HG02852 (cell line): ENCODE measurements around the gene CD93.

Experiments used
- ATAC-seq: cut with Tn5 transposase; IDR thresholded peaks from one replicate; pipeline ENCODE4 v1.9.1; 2021; ENCODE audit warnings: mild to moderate bottlenecking, moderate library complexity; ENCODE audit not compliant: unreplicated experiment

CD93 gene

DNA sequence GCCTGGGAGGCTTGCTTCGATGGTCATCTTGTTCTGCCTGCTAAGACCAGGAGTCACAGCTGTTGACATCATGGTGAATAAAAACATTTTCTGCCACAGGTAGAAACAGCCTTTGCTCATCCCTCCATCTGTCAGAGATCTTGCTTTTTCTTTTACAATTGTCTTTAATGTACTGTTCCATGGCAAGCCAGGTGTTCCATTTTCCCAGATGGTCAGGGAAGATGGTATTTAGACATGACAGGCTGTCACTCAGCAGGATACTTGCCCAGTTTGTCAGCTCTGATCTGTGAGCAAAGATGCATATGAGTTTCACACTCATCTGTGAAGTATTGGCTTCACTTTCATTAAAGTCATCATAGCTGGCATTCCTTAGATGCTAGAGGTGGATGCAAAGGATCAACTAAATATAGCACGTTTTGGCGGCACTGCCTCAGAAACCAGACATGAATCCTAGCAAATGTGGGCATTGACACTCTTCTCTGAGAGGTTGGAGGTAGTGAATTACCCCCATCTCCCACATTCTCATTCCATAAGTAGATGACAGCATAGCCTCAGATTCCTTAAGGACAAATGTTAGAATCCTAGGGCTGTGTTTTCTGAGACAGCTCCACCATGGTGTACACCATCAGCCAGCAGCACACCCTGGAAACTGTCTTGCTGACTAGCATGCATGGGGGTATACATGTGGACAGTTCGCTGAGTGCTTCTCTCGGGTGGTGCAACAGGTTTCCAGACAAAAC lies 46.8 kb downstream of the CD93 start:
- ATAC-seq, result no peak

DNA sequence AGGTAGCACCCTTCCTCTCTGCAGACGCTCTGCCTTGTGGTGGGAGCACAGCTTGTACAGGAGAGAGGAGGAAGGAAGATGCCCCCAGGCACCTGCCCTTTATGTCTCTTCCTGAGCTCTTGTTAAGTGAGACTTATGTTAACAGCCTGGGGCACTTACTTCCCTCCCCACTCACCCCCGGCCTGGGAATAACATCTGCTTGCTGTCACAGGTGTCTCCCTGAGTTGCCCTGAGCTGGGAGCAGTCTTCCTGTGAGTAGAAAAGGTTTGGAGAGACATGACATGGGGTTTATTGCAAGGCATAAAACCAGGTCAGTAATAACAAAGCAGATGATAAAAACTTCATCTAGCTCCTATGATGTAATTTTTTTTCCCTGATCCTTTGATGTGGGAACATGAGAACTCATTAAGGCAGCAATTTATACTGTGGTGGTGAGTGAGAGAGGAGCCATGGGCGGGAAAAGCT lies 49.1 kb downstream of the CD93 start:
- no peak for ATAC-seq

DNA sequence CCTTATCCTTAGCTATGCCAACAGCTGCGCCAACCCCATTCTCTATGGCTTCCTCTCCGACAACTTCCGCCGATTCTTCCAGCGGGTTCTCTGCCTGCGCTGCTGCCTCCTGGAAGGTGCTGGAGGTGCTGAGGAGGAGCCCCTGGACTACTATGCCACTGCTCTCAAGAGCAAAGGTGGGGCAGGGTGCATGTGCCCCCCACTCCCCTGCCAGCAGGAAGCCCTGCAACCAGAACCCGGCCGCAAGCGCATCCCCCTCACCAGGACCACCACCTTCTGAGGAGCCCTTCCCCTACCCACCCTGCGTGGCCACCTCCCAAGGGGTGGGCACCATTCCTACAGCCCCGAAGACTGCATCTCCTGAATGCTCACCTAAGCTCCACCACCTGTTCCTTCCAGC lies 49.8 kb downstream of the CD93 start:
- ATAC-seq, result no peak

DNA sequence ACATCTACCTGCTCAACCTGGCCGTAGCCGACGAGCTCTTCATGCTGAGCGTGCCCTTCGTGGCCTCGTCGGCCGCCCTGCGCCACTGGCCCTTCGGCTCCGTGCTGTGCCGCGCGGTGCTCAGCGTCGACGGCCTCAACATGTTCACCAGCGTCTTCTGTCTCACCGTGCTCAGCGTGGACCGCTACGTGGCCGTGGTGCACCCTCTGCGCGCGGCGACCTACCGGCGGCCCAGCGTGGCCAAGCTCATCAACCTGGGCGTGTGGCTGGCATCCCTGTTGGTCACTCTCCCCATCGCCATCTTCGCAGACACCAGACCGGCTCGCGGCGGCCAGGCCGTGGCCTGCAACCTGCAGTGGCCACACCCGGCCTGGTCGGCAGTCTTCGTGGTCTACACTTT lies 50.4 kb downstream of the CD93 start:
- no peak for ATAC-seq

GRCh38 chr20:23034721-23035671 lies 51.1 kb downstream of the CD93 start, which contains the start of gene SSTR4:
Gene SSTR4 (plus strand): TSS chr20:23035312. CDS start chr20:23035484, 172 bp downstream.
- ATAC-seq, result no peak

DNA sequence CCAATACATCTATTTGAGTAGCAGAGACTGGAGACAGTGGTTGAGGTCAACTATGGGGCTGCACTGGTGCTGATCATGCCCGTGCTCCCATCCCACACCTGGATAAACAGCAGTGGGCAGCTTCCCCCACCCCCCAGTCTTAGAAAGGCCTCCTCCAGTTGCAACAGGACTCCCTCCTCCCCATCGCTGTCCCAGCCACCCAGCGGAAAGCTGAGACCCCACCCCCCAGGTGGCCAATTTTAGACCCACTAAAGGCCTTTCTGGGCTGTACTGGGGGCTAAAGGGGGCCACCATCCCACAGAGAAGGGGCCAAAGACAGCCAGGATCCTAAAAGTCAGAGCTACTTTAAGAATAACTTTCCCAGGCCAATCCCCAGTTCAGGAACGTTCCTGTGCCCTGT lies 52.2 kb downstream of the CD93 start:
- no peak for ATAC-seq

GRCh38 chr20:23032750-23033078 lies 53.4 kb downstream of the CD93 start:
- ATAC-seq, result no peak

DNA sequence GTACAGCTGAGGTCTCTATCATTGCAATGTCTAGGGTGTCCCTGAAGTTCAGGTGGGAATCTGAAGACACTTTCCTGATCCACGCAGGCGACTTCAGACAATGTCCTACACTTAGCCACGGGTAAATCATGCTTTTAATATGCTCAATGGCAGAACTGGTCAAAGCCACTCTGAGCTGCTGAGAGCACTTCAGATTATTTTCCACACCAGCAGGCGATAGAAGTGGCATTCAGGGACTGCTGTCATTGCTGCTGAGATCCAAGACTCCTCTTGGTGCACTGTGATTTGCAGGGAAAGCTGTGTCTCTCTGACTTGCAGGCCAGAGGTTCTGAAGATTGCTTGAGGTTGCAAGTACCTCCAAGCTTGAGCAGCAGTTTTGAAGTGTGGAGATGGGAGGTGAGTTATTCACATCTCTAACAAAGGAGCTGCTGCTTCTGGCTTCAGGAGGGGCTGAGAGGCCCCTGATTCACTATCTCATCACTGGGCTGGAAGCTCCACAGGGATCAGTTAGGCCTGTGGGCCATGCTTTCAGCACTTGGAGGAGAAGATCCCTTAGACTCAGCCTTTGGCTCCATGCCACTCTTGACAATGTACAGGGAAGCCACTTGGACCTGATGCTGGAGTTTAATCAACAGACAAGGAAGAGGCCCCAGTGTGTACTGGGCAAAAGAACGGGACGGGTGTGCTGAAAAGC lies 53.9 kb downstream of the CD93 start:
- no peak for ATAC-seq

GRCh38 chr20:23031346-23031745 lies 54.8 kb downstream of the CD93 start:
- no peak for ATAC-seq
